Embryonic facial prominence (tissue), 1 donor: ENCODE data around the gene CLDN22.

Experiments
- DNase-seq: peaks from one replicate; pipeline ENCODE4 v3.0.0-alpha.2; 2016; ENCODE audit errors: extremely low spot score

CLDN22 gene

GRCh38 chr4:183276106-183276505 lies 44.0 kb downstream of the CLDN22 start:
- DNase-seq = no peak

GRCh38 chr4:183272384-183272783 lies 47.7 kb downstream of the CLDN22 start:
- DNase-seq = no peak

DNA sequence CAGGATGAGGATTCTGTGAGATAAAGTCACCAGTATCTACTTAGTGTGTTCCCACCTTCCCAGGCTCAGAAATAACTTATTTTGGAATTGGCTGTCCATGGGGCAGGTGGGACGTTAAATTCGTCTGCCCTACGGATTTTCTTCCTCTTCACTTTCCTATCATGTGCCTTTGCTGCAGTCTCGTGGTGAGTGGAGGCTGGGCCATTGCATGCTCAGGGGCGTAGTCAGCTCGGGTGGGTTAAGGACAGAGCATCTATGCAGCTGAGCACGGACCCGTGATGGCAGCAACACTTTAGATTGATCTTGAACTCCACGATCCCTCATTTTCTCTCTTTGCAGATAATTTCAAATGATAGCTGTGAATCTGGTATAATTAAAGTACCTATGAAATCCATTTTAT lies 51.5 kb downstream of the CLDN22 start:
- DNase-seq = no peak
